A549 (cell line): ENCODE data around the gene OSCAR.

Experiments used
- BHLHE40 ChIP-seq: IDR thresholded peaks from 2 replicates; pipeline ENCODE4 v1.6.1; 2012; ENCODE audit warnings: low read depth, low read length, inconsistent platforms
- CBX8 ChIP-seq: fragments of 200-600 bp; sonication (generic); IDR thresholded peaks from 2 replicates; pipeline ENCODE4 v1.6.1; 2016
- CEBPB ChIP-seq, 2 experiments: fragments of >200 bp in 1 of 2; sonication (Bioruptor Twin) in 1 of 2; formaldehyde crosslinking in 1 of 2; IDR thresholded peaks; 2 replicates each; pipeline ENCODE4 v1.6.1; 2012 to 2016
- EP300 ChIP-seq, 2 experiments: fragments of >200 bp; sonication (Bioruptor Twin); formaldehyde crosslinking; IDR thresholded peaks; 2 replicates in 1 of 2; 3 replicates in 1 of 2; pipeline ENCODE4 v1.6.1; 2016 to 2017
- ESRRA ChIP-seq: fragments of 150-350 bp; IDR thresholded peaks from 2 replicates; pipeline ENCODE4 v1.6.1; 2014; ENCODE audit warnings: mild to moderate bottlenecking, low read length, borderline replicate concordance
- KDM5A ChIP-seq: fragments of 200-600 bp; sonication (generic); IDR thresholded peaks from 2 replicates; pipeline ENCODE4 v1.6.1; 2016; ENCODE audit warnings: antibody characterized with exemption, mild to moderate bottlenecking
- NFE2L2 ChIP-seq: fragments of 150-350 bp; conservative IDR thresholded peaks from 2 replicates; pipeline ENCODE4 v1.6.1; 2014; ENCODE audit warnings: low read length
- PBX3 ChIP-seq: IDR thresholded peaks from 2 replicates; pipeline ENCODE4 v1.6.1; 2012
- POLR2A ChIP-seq: IDR thresholded peaks from 2 replicates; pipeline ENCODE4 v1.6.1; 2012; ENCODE audit warnings: mild to moderate bottlenecking, low read length
- POLR2AphosphoS2 ChIP-seq: conservative IDR thresholded peaks from 2 replicates; pipeline ENCODE4 v1.6.1; 2012; ENCODE audit warnings: low read length, improper control_type of control experiment, inconsistent platforms
- REST ChIP-seq: fragments of 200-600 bp; sonication (generic); IDR thresholded peaks from 2 replicates; pipeline ENCODE4 v1.6.1; 2016; ENCODE audit warnings: antibody characterized with exemption, mild to moderate bottlenecking, moderate library complexity
- SMC3 ChIP-seq: fragments of >200 bp; sonication (Bioruptor Twin); formaldehyde crosslinking; IDR thresholded peaks from 3 replicates; pipeline ENCODE4 v1.6.1; 2018; ENCODE audit warnings: inconsistent platforms
- TF ChIP-seq, protein P1 (sequence below): fragments of >200 bp; sonication (Bioruptor Twin); formaldehyde crosslinking; IDR thresholded peaks from 3 replicates; pipeline ENCODE4 v1.5.1; 2016

- TF ChIP-seq, protein P1, sequence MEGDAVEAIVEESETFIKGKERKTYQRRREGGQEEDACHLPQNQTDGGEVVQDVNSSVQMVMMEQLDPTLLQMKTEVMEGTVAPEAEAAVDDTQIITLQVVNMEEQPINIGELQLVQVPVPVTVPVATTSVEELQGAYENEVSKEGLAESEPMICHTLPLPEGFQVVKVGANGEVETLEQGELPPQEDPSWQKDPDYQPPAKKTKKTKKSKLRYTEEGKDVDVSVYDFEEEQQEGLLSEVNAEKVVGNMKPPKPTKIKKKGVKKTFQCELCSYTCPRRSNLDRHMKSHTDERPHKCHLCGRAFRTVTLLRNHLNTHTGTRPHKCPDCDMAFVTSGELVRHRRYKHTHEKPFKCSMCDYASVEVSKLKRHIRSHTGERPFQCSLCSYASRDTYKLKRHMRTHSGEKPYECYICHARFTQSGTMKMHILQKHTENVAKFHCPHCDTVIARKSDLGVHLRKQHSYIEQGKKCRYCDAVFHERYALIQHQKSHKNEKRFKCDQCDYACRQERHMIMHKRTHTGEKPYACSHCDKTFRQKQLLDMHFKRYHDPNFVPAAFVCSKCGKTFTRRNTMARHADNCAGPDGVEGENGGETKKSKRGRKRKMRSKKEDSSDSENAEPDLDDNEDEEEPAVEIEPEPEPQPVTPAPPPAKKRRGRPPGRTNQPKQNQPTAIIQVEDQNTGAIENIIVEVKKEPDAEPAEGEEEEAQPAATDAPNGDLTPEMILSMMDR = no peak
- peak; percentile 75 for TF ChIP-seq POLR2A
- no peak for TF ChIP-seq CBX8
- TF ChIP-seq CEBPB (IDR thresholded peaks at IDR 0.05) = no peak
- TF ChIP-seq NFE2L2 = no peak
- TF ChIP-seq POLR2AphosphoS2 = no peak
- TF ChIP-seq KDM5A = peak; percentile 95
- TF ChIP-seq SMC3 = no peak
- TF ChIP-seq REST = no peak
- no peak for TF ChIP-seq EP300 (IDR thresholded peaks at IDR 0.05)
- no peak for TF ChIP-seq PBX3
- TF ChIP-seq BHLHE40 = no peak
- 0 out of 2 replicates have a peak, but pooled peaks have one; percentile 54 for TF ChIP-seq ESRRA
Measured at GRCh38 chr19:54102421-54103169, 2.0 kb upstream of the OSCAR start, which contains the start of gene NDUFA3.
